Upper lobe of left lung (tissue), 6 donors: Measurements from ENCODE around the gene PRKAG2. TPM values are rescaled to one million over a fixed set of nuclear protein-coding genes. Genes with fewer than 3 reads are reported as not detected.

Experiments used
- ATAC-seq, 2 donors: fragments of 200-7000 bp; cut with Tn5 transposase; one replicate each; pipeline ENCODE4 v1.9.1; 2022; ENCODE audit warnings: mild to moderate bottlenecking in 2 of 2, moderate library complexity in 2 of 2; ENCODE audit not compliant: low FRiP score in 2 of 2
- DNase-seq, 2 donors: peaks; one replicate each; pipeline ENCODE4 v3.0.0-alpha.2; 2019 to 2020
- H3K27ac ChIP-seq, 4 donors: fragments of 200-600 bp; sonication (generic); one replicate each; pipeline ENCODE4 v1.5.1; 2016 to 2019
- H3K27me3 ChIP-seq, 4 donors: fragments of 200-600 bp; sonication (generic); one replicate each; pipeline ENCODE4 v1.5.1; 2017 to 2019
- H3K36me3 ChIP-seq, 4 donors: fragments of 200-600 bp; sonication (generic); one replicate each; pipeline ENCODE4 v1.5.1; 2016 to 2019
- H3K4me1 ChIP-seq, 4 donors: fragments of 200-600 bp; sonication (generic); one replicate each; pipeline ENCODE4 v1.5.1; 2018 to 2019
- H3K4me3 ChIP-seq, 4 donors: fragments of 200-600 bp; sonication (generic); one replicate each; pipeline ENCODE4 v1.5.1; 2017 to 2019; ENCODE audit warnings: mild to moderate bottlenecking in 2 of 4, moderate library complexity in 1 of 4
- H3K9me3 ChIP-seq, 4 donors: fragments of 200-600 bp; sonication (generic); one replicate each; pipeline ENCODE4 v1.5.1; 2018 to 2019
- CTCF ChIP-seq, 6 experiments: fragments of 450-650 bp in 4 of 6; fragments of 200-600 bp in 2 of 6; sonication (generic) in 2 of 6; IDR thresholded peaks; one replicate each; pipeline ENCODE4 v1.5.1; 2016 to 2019; ENCODE audit warnings: antibody characterized with exemption in 6 of 6
- EP300 ChIP-seq, 4 donors: sonication (generic); formaldehyde crosslinking; IDR thresholded peaks; one replicate each; pipeline ENCODE4 v1.5.1; 2017; ENCODE audit warnings: antibody characterized with exemption in 4 of 4, control low read depth in 2 of 4
- POLR2A ChIP-seq, 4 donors: fragments of 450-650 bp; IDR thresholded peaks; one replicate each; pipeline ENCODE4 v1.5.1; 2016 to 2017; ENCODE audit warnings: antibody characterized with exemption in 4 of 4, mild to moderate bottlenecking in 2 of 4
- POLR2AphosphoS5 ChIP-seq, 2 donors: sonication (generic); formaldehyde crosslinking; IDR thresholded peaks; one replicate each; pipeline ENCODE4 v1.5.1; 2017; ENCODE audit warnings: antibody characterized with exemption in 2 of 2
- WGBS, 2 donors: methylation state at CpG; one replicate each; pipeline ENCODE4 v1.1.5; 2017 to 2018; 5-methylcytosine and 5-hydroxymethylcytosine counted together
- total RNA-seq, 6 donors: library from RNA; depleted of rRNA in 4 of 6; stranded (reverse); fragments of >200 nt in 4 of 6; gene quantifications; one replicate each; pipeline versions ENCODE4 v1.1.0 to v1.2.1, GENCODE V29; 2016 to 2021
- donor health status: DM: no; HTN: no; CAD: no; lungs with moderate emphysema.
- donor health status: DM: no; HTN: yes; CAD: no; lungs with severe emphysema.

Gene PRKAG2
- total RNA-seq, 6 donors from 2014 or later, result 20.6 to 68.1 (median 29.6) TPM

- H3K4me1 ChIP-seq, result peaks cover 0 to 24% (median 8%) of the 10 kb centered on the region in 4 donors
- TF ChIP-seq POLR2AphosphoS5 (IDR thresholded peaks at IDR 0.05) (no peak), EP300 (IDR thresholded peaks at IDR 0.05) (no peak), CTCF (IDR thresholded peaks at IDR 0.05) (no peak), POLR2A (IDR thresholded peaks at IDR 0.05) (no peak)
- H3K9me3 ChIP-seq, result no peaks in the 10 kb centered on the region
- H3K4me3 ChIP-seq, result no peak overlapping the region
- 94% methylated on average over 14 to 24 of the region's 24 CpGs for WGBS, 2 donors
- no peak overlapping the region for H3K27ac ChIP-seq
- H3K36me3 ChIP-seq, result no peaks in the 10 kb centered on the region
- no peaks in the 10 kb centered on the region for H3K27me3 ChIP-seq
- DNase-seq, result peak in 1 of 2 donors; percentile 68
- ATAC-seq, result no peak
Measured at GRCh38 chr7:151719031-151719896, 157.7 kb downstream of the PRKAG2 start.

GRCh38 chr7:151717918-151718317 lies 159.0 kb downstream of the PRKAG2 start:
- peaks cover 0 to 24% (median 8%) of the 10 kb centered on the region in 4 donors for H3K4me1 ChIP-seq
- DNase-seq (no peak), ATAC-seq (no peak)
- H3K27me3 ChIP-seq, result no peaks in the 10 kb centered on the region
- 69 to 80% methylated on average over 6 of the region's 6 CpGs for WGBS, 2 donors
- no peaks in the 10 kb centered on the region for H3K36me3 ChIP-seq
- no peaks in the 10 kb centered on the region for H3K9me3 ChIP-seq
- TF ChIP-seq POLR2AphosphoS5 (IDR thresholded peaks at IDR 0.05), result no peak
- no peak for TF ChIP-seq EP300 (IDR thresholded peaks at IDR 0.05)
- TF ChIP-seq POLR2A (IDR thresholded peaks at IDR 0.05), result no peak
- no peak for TF ChIP-seq CTCF (IDR thresholded peaks at IDR 0.05)
- peak overlapping the region in 3 of 4 donors; percentile 52 to 79 (median 70) for H3K27ac ChIP-seq
- no peak overlapping the region for H3K4me3 ChIP-seq

GRCh38 chr7:151717415-151717814 lies 159.5 kb downstream of the PRKAG2 start:
- ATAC-seq, result peak; percentile 28 to 56
- no peaks in the 10 kb centered on the region for H3K9me3 ChIP-seq
- H3K27me3 ChIP-seq, result no peaks in the 10 kb centered on the region
- TF ChIP-seq EP300 (IDR thresholded peaks at IDR 0.05), result no peak
- TF ChIP-seq CTCF (IDR thresholded peaks at IDR 0.05), result no peak
- TF ChIP-seq POLR2AphosphoS5 (IDR thresholded peaks at IDR 0.05), result no peak
- no peak for TF ChIP-seq POLR2A (IDR thresholded peaks at IDR 0.05)
- DNase-seq, result peak in 1 of 2 donors; percentile 68
- 57 to 67% methylated on average over 5 of the region's 5 CpGs for WGBS, 2 donors
- H3K36me3 ChIP-seq, result no peaks in the 10 kb centered on the region
- H3K27ac ChIP-seq, result peak overlapping the region in 3 of 4 donors; percentile 52 to 79 (median 70)
- no peak overlapping the region for H3K4me3 ChIP-seq
- H3K4me1 ChIP-seq, result peaks cover 3 to 29% (median 12%) of the 10 kb centered on the region in 4 donors

GRCh38 chr7:151716323-151716722 lies 160.6 kb downstream of the PRKAG2 start:
- Histone ChIP-seq H3K4me3 (no peak overlapping the region), H3K27me3 (no peaks in the 10 kb centered on the region), H3K27ac (peak overlapping the region in 3 of 4 donors; percentile 52 to 79 (median 70)), H3K36me3 (no peaks in the 10 kb centered on the region), H3K4me1 (peaks cover 6 to 32% (median 18%) of the 10 kb centered on the region in 4 donors), H3K9me3 (no peaks in the 10 kb centered on the region)
- DNase-seq (peak in 1 of 2 donors; percentile 91), ATAC-seq (peak; percentile 12 to 64)
- WGBS, 2 donors, result 44 to 61% methylated on average over 5 of the region's 5 CpGs
- TF ChIP-seq POLR2A (IDR thresholded peaks at IDR 0.05), result no peak
- TF ChIP-seq POLR2AphosphoS5 (IDR thresholded peaks at IDR 0.05), result no peak

GRCh38 chr7:151715666-151716315 lies 161.1 kb downstream of the PRKAG2 start:
- DNase-seq, result peak; percentile 65 to 86

More at GRCh38 chr7:151715666-151716315, 161.1 kb downstream of the PRKAG2 start:
- WGBS, 2 donors, result 48 to 51% methylated on average over 14 of the region's 14 CpGs
- H3K9me3 ChIP-seq, result no peaks in the 10 kb centered on the region
- peaks cover 6 to 29% (median 17%) of the 10 kb centered on the region in 4 donors for H3K4me1 ChIP-seq
- ATAC-seq, result peak; percentile 28 to 77
- no peaks in the 10 kb centered on the region for H3K36me3 ChIP-seq
- peak overlapping the region in 3 of 4 donors; percentile 52 to 79 (median 70) for H3K27ac ChIP-seq
- TF ChIP-seq POLR2AphosphoS5 (IDR thresholded peaks at IDR 0.05) (peak in 1 of 2 donors; percentile 10), EP300 (IDR thresholded peaks at IDR 0.05) (no peak)
- no peaks in the 10 kb centered on the region for H3K27me3 ChIP-seq
- H3K4me3 ChIP-seq, result no peak overlapping the region
